ENCODE results near the gene CNPY2.
"Not testable (repeated sequence)": the region's sequence is repeated elsewhere in the genome, so short reads cannot be mapped to it uniquely, and the experiment has no call there.

The CNPY2 gene

DNA sequence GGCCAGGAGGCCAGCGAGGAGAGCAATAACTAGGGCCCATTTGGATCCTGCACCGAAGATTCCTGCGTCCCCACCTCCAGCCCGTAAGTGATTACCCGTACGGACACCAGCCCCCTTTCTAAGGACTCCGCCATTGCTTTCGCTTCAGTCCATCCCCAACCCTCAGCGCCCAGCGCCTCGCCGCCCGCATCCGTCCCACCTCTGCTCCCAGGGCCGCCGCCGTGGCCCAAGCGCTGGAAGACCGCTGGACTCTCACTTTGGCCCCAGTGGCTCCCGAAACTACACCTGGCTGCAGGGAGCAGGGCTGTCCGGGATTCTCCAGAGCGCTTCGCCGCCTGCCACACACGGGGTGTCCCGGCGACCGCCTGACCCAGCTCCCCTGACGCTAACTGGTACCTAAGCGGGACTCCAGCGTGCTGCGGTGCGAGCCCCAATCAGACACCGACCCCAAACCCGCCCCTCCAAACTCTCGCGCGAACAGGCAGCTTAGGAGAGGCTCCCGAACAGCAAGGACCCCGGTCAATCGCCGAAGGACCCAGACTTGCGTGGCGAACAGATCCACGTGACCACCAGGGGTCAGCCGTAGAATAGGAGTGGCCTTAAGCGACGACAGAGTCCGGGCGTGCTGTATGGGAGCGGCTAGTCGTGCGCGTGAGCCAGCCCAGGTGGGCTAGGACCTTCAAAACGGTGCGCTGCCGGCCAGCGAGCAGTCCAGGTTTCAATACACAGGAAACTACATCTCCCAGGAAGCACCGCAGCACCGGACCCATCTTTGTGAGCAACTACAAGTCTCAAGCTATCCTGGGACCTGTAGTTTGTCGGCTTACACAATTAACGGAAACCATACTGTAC lies at the start of gene CNPY2:
Gene CNPY2, minus strand, starts transcription at position 367 of the 852 bp plus-strand sequence. CDS start 771 bp downstream, outside the sequence.
- peak; percentile 96 for DNase-seq

DNA sequence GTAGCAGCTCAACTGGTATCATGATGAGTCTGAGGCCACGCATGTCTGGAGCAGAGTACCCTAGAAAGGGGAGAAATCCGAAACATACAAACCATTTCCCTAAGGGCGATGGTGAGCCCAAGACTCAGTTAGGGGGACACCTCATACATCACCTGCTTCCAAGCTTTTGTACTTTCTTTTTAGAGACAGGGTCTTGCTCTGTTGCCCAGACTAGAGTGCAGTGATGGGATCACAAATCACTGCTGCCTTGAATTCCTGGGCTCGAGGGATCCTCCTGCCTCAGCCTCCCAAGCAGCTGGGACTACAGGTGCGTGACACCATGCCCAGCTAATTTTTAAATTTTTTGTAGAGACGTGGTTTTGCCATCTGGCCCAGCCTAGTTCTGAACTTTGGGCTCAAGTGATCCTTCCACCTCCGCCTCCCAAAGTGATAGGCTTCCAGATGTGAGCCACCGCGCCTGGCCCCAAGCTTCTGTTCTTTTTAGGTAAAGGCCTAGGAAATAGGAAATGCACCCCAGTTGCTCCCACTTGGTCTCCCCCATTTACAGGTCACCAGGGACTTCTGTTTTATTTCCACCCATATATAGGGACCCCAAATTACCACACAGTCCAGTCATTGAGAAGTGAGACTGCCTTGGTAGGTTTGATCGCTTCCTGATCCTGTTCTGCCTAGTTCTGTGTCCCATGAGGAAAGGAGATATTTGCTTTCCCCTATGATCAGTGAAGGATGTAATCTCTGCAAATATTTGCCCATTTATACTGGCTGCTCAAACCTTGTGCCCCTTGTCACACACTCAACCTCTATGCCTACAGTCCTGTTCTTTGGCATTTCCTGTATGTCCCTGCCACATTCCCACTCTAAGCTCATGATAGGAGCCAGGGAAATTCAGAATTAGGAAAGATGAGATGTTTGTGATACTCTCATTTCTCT lies 46.6 kb upstream of the CNPY2 start, which contains the start of gene APOF:
Gene APOF, minus strand, starts transcription at position 728 of the 930 bp plus-strand sequence. Its CDS starts 112 bp downstream, at position 616.
- DNase-seq = no peak

DNA sequence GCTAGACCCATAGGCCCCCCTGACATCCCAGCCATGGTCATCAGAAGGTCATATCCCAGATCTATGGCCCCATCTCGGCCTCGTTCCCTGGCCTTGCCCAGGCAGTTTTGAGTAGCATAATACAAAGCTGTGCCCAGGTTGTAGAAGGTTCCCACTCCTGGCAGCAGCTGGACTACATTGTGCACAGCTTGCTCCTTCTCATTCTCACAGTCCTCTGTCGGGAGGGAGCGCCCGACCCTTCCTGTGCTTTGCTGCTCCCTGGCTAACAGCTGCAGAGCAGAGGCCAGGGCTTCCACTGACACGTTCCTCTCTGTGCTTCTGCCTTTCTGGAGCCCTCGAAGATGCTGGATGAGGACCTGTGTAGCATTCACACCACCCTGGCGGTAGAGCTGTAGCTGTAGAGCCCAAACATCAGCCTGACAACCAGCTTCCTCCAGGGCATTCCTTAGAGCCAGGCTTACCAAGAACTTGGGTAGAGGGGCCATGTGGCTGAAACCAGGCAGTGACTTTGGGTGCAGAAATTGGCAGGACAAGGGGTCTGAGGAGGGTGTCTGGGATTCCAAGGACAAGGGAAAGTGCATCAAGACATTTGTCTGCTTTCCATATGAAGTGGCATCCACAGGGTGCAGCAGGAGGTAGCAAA lies 45.8 kb upstream of the CNPY2 start:
- no peak for DNase-seq

DNA sequence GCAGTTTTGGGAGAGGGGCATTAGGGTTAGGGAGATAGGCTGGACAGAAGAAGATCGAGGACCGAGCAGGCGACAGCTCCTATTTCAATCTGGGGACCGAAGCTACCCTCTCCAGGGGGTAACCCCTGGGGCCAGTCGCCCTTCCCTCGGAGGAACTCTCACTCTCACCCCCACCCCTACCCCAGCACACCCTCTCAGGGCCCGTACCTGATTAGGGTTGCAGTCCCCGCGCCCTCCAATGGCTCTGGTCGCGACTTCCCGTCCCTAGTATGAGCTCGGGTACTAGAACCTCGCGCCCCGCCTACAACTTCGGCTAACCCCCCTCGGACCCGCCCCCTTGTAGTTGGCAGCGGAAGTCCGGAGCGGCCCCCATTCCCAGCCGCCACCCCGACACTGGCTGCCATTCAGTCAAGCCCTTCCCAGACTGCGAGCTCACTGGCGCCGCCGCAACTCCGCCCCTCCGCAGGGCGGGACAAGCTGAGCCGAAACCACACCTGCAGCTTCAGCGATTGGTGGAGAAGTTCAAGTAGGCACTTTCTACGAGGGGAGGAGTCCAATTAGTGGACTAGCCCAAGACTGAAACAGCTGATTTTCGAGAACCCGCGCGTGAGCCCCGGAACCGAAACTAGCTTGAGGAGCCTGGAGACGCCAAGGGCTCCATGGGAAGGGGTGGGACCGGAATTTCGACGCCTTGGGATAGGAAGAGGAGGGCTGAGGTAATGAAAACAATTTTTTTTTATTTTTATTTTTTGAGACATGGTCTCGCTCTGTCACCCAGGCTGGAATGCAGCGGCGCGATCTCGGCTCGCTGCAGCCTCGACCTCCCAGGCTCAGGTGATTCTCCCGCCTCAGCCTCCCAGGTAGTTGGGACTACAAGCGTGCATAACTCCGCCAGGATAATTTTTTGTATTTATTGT lies 44.3 kb upstream of the CNPY2 start, which contains the start of gene STAT2:
Gene STAT2, minus strand, starts transcription at position 257 of the 917 bp plus-strand sequence. CDS start 3,536 bp downstream, outside the sequence.
- DNase-seq = peak; percentile 100

DNA sequence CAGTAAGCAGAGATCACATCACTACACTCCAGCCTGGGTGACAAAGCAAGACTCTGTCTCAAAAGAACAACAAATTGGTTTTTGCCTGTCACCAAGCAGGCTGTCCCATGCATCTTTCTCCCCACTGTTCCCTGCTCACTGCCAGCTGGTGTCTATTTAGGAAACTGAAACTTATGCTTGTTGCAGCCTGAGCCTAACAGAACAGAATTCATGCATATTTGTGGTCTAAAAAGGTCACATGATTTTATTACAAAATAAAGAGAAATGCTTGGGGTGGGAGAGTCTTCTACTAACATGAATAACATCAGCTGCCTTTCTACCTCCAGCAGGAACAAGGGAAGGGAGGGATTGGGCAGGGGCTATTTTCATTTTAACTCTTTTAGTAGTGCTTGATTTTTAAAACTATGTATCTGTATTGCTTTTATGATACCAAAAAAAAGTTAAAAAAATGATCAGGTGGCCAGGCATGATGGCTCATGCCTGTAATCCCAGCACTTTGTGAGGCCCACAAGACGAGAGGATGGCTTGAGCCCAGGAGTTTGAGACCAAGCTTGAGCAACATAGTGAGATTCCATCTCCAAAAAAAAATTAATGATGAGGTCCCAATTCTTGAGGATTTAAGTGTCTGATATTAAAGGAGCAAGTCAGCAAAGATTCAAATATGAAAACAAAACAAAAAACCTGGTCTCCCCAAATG lies 43.2 kb upstream of the CNPY2 start:
- DNase-seq = peak; percentile 15

DNA sequence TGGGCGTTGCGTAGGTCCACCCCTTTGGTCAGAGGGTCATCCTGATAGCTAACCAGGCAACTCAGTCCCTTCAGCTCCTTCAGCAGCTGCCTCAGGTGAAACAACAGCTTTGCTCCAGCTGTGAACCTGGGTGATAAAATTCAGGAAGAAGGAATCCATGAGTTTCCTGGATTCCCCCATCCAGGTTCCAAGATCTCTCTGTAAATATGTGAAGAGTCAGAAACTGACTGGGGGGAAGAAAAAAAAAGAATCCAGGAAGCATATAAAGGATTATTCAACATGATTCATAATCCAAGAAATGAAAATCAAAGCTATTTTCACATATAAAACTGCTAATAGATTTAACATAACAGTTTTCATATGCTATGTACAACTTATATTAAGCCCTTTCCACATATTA lies 35.5 kb upstream of the CNPY2 start:
- no peak for DNase-seq

DNA sequence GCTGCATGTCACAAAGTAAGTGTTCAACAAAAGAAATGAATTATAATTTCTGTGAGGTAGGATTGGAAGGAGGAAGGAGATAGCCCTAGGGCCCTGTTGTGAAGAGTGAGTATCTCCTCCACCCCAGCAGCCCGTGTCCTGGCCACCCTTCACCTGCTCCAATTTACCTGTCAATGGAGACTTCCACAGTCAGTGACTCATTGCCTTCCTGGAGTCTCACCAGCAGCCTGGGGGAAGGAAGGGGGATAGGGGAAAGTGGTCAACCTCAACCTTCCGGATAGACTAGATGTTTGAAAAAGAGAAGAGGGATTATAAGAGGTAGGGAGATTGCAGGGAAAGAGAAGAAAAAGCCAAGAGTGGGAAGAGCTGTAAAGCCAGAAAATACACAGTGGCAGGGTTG lies 34.9 kb upstream of the CNPY2 start:
- DNase-seq = no peak

DNA sequence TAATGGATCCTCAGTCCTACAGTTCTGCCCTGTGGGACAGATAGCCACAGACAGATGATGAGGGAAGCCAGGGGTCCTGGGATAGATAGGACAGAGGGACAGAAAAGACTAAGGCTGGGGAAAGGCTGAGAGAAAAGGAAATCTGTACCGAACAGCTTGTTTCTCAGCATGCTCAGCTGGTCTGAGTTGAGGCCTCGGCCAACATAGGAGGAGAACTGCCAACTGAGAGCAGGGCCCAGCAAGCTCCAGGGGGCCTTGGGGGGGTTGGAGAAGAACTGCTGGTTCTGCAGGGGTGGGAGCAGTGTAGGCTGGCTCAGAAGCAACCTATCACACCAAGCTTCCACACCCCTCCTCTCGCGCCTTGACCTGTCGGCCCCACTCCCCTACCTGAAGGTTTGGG lies 33.0 kb upstream of the CNPY2 start:
- DNase-seq = no peak

DNA sequence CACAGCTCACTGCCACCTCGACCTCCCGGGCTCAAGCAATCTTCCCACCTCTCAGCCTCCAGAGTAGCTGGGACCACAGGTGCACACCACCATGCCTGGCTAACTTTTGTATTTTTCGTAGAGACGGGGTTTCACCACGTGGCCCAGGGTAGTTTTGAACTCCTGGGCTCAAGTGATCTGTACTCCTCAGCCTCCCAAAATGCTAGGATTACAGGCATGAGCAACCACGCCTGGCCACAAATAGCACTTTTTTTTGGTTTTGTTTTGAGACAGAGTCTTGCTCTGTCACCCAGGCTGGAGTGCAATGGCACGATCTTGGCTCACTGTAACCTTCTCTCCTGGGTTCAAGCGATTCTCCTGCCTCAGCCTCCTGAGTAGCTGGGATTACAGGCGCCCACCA lies 31.5 kb upstream of the CNPY2 start:
- DNase-seq = not testable (repeated sequence)

DNA sequence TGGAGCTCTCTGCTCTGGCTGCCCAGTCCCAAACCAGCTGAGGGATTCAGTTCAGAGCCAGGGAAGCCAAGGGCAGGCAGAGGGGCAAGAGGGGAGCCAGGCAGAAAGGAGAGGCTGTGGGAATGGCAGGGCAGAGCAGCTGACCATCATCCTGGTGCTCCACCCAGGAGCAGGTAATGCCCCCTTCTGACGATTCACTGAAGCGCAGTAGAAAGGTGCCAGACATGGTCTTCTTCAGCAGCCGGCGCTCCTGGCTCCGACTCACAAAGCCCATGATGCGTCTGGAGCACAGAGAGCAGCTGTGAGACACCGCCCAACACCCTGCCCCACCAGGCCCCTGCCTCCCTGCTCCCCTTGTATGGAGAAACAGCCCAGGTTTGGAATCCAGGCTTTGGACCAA lies 30.9 kb upstream of the CNPY2 start:
- peak; percentile 10 for DNase-seq

DNA sequence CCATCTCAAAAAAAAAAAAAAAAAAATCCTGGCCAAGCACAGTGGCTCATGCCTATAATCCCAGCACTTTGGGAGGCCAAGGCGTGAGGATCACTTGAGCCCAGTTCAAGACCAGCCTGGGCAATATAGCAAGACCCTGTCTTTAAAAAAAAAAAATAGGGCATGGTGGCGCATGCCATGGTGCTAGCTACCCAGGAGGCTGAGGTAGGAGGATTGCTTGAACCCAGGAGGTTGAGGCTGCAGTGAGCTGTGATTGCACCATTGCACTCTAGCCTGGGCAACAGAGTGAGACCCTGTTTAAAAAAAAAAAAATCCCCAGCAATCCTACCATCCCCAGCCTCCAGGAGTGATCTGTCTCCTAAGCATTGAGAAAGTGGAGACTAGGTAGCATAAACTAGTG lies 26.5 kb upstream of the CNPY2 start:
- not testable (repeated sequence) for DNase-seq

DNA sequence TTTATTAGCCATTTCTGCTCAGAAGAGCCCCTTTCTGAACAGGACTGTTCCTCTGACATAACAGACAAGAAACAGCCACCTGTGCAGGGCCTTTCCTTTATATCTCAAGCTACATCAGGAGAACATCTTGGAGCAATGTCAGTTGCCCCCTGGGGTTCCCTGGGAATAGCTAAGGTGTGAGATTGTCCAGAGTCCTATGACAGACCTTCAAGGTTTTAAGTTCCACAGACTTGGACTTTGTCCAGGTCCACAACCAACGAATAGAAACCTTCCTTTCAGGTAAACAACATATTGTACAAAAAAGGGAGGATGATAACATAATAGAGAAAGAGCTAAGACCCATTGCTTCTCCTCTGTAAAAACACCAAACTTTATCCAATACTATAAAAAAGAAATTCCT lies 25.8 kb upstream of the CNPY2 start:
- no peak for DNase-seq

DNA sequence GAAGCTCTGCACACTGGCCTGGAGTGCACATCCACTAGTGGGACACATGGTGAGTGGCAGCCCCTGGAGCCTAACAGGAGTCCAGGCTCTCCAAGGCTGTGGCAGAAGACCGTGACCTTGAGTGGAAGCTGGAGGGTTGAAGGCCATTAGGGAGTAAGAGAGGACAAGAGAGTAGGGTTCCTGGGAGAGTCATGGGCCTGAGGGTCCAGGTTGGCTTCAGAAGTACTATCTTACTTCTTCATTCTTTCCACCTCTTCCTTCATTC lies 23.3 kb upstream of the CNPY2 start:
- no peak for DNase-seq

DNA sequence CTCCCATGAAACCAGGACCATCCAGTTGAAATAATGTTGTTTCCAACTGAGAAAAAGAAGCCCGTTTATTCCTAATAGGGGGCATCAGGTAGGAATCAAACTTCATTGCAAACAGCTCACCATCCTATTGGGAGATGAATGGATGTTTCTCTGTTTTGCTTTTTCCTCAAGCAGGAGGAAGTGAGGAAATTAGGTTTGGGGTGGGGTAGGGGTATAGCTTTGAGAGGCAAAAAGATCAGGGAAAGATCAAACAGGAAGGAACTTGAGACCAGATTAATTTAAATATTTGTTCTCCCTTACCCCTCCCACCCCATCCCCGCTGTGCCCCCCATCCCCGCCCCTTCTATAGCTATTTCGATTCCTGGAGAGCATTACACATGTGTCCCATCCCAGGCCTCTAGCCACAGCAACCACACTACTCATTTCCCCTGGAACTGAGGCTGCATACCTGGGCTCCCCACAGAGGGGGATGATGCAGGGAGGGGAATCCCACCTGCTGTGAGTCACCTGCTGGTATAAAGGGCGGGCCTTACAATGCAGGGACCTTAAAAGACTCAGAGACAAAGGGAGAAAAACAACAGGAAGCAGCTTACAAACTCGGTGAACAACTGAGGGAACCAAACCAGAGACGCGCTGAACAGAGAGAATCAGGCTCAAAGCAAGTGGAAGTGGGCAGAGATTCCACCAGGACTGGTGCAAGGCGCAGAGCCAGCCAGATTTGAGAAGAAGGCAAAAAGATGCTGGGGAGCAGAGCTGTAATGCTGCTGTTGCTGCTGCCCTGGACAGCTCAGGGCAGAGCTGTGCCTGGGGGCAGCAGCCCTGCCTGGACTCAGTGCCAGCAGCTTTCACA lies 22.7 kb upstream of the CNPY2 start, which contains the start of gene IL23A:
Gene IL23A, plus strand, starts transcription at position 577 of the 850 bp plus-strand sequence. Its CDS starts 161 bp downstream, at position 738.
- peak; percentile 93 for DNase-seq

DNA sequence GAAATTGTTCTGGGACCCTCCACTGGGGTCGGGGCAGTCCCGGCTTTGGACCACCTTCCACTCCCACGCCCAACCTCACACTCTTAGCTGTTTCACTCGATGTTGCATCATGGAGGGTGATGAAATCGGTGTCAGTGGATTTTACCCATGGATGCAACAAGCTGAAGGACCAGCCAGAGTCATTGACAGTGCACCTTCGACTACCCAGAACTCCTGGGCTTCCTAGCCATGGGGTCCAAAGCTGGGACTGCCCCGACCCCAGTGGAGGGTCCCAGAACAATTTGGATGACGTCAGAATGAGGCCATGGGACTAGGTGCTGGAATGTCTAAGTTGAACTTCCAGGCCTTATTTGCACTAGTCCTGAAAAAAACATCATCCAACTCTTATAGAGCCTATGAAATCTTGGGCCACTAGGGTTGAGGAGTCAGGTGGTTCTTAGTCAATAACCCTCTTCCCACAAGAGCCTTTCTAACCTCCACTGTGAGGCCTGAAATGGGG lies 22.0 kb upstream of the CNPY2 start:
- no peak for DNase-seq

DNA sequence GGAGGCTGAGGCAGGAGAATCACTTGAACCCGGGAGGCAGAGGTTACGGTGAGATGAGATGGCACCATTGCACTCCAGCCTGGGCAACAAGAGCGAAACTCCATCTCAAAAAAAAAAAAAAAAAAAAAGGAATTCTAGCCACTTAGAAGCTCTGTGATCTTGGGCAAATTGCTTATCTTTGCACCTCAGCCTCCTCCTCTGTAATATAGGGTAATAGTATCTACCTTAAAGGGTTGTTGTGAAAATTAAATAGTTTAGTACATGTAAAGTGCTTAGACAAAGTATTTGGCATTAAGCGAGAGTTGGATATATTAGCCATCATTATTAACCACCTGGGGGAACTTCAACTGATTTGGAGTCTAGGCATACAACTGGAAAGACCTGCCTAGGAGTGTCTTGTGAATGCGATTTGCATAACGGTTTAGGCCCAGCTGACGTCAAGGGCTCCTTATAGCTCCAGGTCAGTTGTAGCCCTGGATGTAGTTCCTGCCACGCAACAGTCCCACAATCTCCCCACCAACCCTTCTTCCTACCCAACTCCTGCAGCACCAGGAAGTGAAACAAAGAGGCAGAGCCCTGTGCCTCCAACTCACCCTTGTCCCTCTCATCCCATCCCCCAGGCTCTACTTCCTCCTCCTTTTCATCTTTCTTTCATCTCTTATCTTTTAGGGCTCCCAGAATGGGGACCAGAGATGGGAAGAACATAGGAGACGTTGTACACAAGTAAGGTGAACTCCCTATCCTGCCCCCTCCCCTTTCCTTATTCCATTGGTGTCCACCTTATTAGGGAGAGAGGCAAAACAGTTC lies 20.8 kb upstream of the CNPY2 start:
- DNase-seq = peak; percentile 12

DNA sequence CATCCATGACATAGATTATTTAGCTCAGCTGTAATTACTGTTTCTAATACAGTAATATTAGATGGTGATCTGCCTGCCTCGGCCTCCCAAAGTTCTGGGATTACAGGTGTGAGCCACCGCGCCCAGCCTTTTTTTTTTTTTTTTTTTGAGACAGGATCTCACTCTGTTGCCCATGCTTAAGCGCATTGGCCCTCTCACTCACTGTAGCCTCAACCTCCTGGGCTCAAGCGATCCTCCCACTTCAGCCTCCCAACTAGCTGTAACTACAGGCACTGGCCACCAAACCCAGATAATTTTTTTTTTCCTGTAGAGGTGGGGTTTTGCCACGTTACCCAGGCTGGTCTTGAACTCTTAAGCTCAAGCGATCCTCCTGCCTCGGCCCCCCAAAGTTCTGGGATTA lies 19.7 kb upstream of the CNPY2 start:
- not testable (repeated sequence) for DNase-seq

DNA sequence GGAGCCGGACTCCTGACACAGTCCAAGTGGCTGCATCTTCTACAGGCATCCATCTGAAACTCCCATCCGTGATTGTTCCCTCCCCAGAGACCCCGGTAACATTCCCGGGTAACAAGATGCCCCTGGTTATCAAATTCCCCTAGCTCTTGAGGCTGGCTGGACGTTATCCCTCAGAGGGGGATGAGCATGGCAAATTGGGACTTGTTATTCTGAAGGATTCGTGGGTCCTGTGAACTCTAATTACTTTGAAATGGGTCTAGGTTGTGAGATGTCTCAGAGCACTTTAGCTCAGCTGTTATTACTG lies 18.7 kb upstream of the CNPY2 start:
- no peak for DNase-seq

Measured in CD4-positive, alpha-beta T cell treated with Interleukin-21 for 1 hour (primary cell).